GM12874 (cell line): ENCODE measurements around the gene GAL3ST3.

ENCODE experiments used
- TF ChIP-seq, protein P1 (sequence below): IDR thresholded peaks from 2 replicates; pipeline ENCODE4 v1.5.1; 2011; ENCODE audit warnings: low read depth, mild to moderate bottlenecking, control low read depth, low read length, moderate library complexity; ENCODE audit not compliant: insufficient read depth

GAL3ST3 gene

DNA sequence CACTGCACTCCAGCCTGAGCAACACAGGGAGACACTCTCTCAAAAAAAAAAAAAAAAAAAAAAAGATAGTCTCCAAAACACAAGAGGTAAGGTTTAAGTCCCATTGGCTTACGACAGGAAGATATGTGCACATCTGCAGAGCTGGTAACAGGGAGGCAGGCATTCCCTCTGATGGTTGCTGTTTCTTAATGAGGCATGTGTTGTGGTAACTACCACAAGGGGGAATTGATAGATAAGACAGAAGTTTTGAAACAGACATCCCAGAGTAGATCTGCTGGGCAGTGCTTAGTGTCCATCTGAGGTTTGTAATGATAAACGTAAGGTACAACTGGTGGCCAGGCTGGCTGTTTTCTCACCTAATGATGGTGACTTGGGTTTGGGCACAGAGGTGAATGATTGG is 51.7 kb downstream of the GAL3ST3 start:
- TF ChIP-seq, protein P1, sequence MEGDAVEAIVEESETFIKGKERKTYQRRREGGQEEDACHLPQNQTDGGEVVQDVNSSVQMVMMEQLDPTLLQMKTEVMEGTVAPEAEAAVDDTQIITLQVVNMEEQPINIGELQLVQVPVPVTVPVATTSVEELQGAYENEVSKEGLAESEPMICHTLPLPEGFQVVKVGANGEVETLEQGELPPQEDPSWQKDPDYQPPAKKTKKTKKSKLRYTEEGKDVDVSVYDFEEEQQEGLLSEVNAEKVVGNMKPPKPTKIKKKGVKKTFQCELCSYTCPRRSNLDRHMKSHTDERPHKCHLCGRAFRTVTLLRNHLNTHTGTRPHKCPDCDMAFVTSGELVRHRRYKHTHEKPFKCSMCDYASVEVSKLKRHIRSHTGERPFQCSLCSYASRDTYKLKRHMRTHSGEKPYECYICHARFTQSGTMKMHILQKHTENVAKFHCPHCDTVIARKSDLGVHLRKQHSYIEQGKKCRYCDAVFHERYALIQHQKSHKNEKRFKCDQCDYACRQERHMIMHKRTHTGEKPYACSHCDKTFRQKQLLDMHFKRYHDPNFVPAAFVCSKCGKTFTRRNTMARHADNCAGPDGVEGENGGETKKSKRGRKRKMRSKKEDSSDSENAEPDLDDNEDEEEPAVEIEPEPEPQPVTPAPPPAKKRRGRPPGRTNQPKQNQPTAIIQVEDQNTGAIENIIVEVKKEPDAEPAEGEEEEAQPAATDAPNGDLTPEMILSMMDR, result no peak

DNA sequence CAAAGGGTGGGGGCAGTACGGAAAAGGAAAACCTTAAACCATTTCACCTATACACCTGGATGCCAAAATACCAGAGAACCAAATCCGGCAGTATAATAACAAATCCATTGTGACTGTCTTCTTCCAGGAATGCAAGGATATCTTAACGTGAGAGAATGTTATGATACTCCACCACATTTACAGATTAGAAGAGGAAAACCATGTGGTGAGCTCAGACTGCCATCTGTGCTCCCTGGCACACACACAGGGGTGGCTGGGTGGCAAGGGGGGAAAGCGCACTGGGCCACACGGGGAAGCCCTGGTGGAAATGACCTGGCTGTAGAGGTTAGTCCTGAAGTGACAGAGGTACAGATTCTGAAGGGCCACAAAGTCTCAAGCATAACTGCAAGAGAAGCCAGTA is 56.9 kb downstream of the GAL3ST3 start:
- TF ChIP-seq, protein P1, result no peak
